Neural crest cell (in vitro differentiated cells): Measurements from ENCODE around the gene LEMD3. TPM values are rescaled to one million over a fixed set of nuclear protein-coding genes. Genes with fewer than 3 reads are reported as not detected.
A peak's percentile ranks its signal among the peaks of the same experiment; 100 is the strongest.

ENCODE experiments used
- DNase-seq: peaks from one replicate; pipeline ENCODE4 v3.0.0; 2021; ENCODE audit warnings: low read depth, mixed read lengths, low spot score
- H3K27ac Mint-ChIP-seq: one replicate; pipeline ENCODE4 v1.8.0; 2021; ENCODE audit warnings: mild to moderate bottlenecking, mixed read lengths; ENCODE audit not compliant: unreplicated experiment
- H3K27me3 Mint-ChIP-seq: 2 replicates; pipeline ENCODE4 v1.8.0; 2021; ENCODE audit warnings: low read depth, mild to moderate bottlenecking, mixed read lengths
- H3K36me3 Mint-ChIP-seq: 2 replicates; pipeline ENCODE4 v1.8.0; 2021; ENCODE audit warnings: low read depth, mild to moderate bottlenecking, mixed read lengths
- H3K4me1 Mint-ChIP-seq: 2 replicates; pipeline ENCODE4 v1.8.0; 2021; ENCODE audit warnings: mixed read lengths
- H3K4me3 Mint-ChIP-seq: one replicate; pipeline ENCODE4 v1.8.0; 2021; ENCODE audit warnings: mild to moderate bottlenecking, mixed read lengths
- H3K9me3 Mint-ChIP-seq: 2 replicates; pipeline ENCODE4 v1.8.0; 2021; ENCODE audit warnings: mixed read lengths
- CTCF ChIP-seq: fragments of 200-600 bp; sonication (generic); conservative IDR thresholded peaks from 2 replicates; pipeline ENCODE4 v1.5.0; 2021; ENCODE audit warnings: antibody characterized with exemption, mild to moderate bottlenecking
- long read RNA-seq: library from polyadenylated mRNA; unstranded; transcript quantifications from one replicate; pipeline ENCODE4 v2.0.0, GENCODE V29; 2020
- total RNA-seq: library from RNA; stranded (reverse); gene quantifications from 2 replicates; pipeline ENCODE4 v1.2.1, GENCODE V29; 2021

LEMD3 gene
- 27.8 and 31.8 TPM in 2 replicates for total RNA-seq
- long read RNA-seq, full-length matches to known transcripts = 4 of 12 reads
- long read RNA-seq, partial matches to known transcripts = 7 of 12 reads
- long read RNA-seq, other reads (novel, unspliced or antisense) = 1 of 12 reads

- Mint-ChIP-seq H3K4me3 (peak within 1 kb of the TSS; percentile 100), H3K27ac (peak within 1 kb of the TSS; percentile 100), H3K27me3 (peaks cover 26% of the 10 kb centered on the region), H3K9me3 (no peaks in the 10 kb centered on the region), H3K4me1 (peaks cover 35% of the 10 kb centered on the region), H3K36me3 (peaks cover 5% of the 10 kb centered on the region)
- TF ChIP-seq CTCF = peak; percentile 16
- peak; percentile 79 for DNase-seq
Measured at GRCh38 chr12:65169320-65170208, at the start of gene LEMD3. TSS of gene LEMD3 (plus strand) at chr12:65169583. CDS start at chr12:65169597, 14 bp downstream.

- DNase-seq = no peak
- TF ChIP-seq CTCF = peak; percentile 52
- Mint-ChIP-seq H3K36me3 (no peaks in the 10 kb centered on the region), H3K4me3 (peak within 1 kb of the TSS; percentile 54), H3K9me3 (no peaks in the 10 kb centered on the region), H3K27me3 (peaks cover 68% of the 10 kb centered on the region), H3K4me1 (peaks cover 8% of the 10 kb centered on the region), H3K27ac (no peak within 1 kb of the TSS)
Measured at GRCh38 chr12:65121049-65121955, 48.1 kb upstream of the LEMD3 start, which contains the start of gene WIF1. TSS of gene WIF1 (minus strand) at chr12:65121305. CDS start at chr12:65121191, 114 bp downstream.

GRCh38 chr12:65121956-65122469, 47.4 kb upstream of the LEMD3 start:
- Mint-ChIP-seq H3K9me3 (no peaks in the 10 kb centered on the region), H3K27ac (no peak overlapping the region), H3K4me1 (peaks cover 8% of the 10 kb centered on the region), H3K27me3 (peaks cover 64% of the 10 kb centered on the region), H3K36me3 (no peaks in the 10 kb centered on the region), H3K4me3 (no peak overlapping the region)
- no peak for DNase-seq
- no peak for TF ChIP-seq CTCF

GRCh38 chr12:65122703-65123102, 46.7 kb upstream of the LEMD3 start:
- TF ChIP-seq CTCF = no peak
- H3K9me3 Mint-ChIP-seq = no peaks in the 10 kb centered on the region
- peaks cover 57% of the 10 kb centered on the region for H3K27me3 Mint-ChIP-seq
- no peak for DNase-seq
- H3K4me1 Mint-ChIP-seq = peaks cover 8% of the 10 kb centered on the region
- no peak overlapping the region for H3K4me3 Mint-ChIP-seq
- H3K36me3 Mint-ChIP-seq = no peaks in the 10 kb centered on the region
- no peak overlapping the region for H3K27ac Mint-ChIP-seq

- H3K27ac Mint-ChIP-seq = no peak overlapping the region
- H3K4me1 Mint-ChIP-seq = peaks cover 8% of the 10 kb centered on the region
- no peak for DNase-seq
- H3K36me3 Mint-ChIP-seq = no peaks in the 10 kb centered on the region
- H3K4me3 Mint-ChIP-seq = no peak overlapping the region
- H3K9me3 Mint-ChIP-seq = no peaks in the 10 kb centered on the region
- peaks cover 52% of the 10 kb centered on the region for H3K27me3 Mint-ChIP-seq
- peak; percentile 86 for TF ChIP-seq CTCF
Measured at GRCh38 chr12:65123435-65124063, 45.8 kb upstream of the LEMD3 start.
